Measurements from ENCODE around the gene LRRC8A.

- TF ChIP-seq, protein P1, sequence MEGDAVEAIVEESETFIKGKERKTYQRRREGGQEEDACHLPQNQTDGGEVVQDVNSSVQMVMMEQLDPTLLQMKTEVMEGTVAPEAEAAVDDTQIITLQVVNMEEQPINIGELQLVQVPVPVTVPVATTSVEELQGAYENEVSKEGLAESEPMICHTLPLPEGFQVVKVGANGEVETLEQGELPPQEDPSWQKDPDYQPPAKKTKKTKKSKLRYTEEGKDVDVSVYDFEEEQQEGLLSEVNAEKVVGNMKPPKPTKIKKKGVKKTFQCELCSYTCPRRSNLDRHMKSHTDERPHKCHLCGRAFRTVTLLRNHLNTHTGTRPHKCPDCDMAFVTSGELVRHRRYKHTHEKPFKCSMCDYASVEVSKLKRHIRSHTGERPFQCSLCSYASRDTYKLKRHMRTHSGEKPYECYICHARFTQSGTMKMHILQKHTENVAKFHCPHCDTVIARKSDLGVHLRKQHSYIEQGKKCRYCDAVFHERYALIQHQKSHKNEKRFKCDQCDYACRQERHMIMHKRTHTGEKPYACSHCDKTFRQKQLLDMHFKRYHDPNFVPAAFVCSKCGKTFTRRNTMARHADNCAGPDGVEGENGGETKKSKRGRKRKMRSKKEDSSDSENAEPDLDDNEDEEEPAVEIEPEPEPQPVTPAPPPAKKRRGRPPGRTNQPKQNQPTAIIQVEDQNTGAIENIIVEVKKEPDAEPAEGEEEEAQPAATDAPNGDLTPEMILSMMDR (IDR thresholded peaks at IDR 0.05) = no peak
- TF ChIP-seq POLR2AphosphoS5 (IDR thresholded peaks at IDR 0.05) = no peak
These were observed 30.4 kb downstream of the LRRC8A start for GRCh38 chr9:128912270-128912853.
